ENCODE measurements around the gene HS3ST6. TPM values are rescaled to one million over a fixed set of nuclear protein-coding genes. Genes with fewer than 3 reads are reported as not detected.
"Not testable (repeated sequence)": the region's sequence is repeated elsewhere in the genome, so short reads cannot be mapped to it uniquely, and the experiment has no call there.

The HS3ST6 gene
- total RNA-seq, 4 donors from 2014 or later, result not detected

GRCh38 chr16:1958715-1959268 lies 40.6 kb upstream of the HS3ST6 start:
- peaks cover 0 to 27% (median 19%) of the 10 kb centered on the region in 4 donors for H3K4me1 ChIP-seq
- H3K27me3 ChIP-seq, result no peaks in the 10 kb centered on the region
- peak overlapping the region in 3 of 4 donors; percentile 20 to 89 (median 84) for H3K27ac ChIP-seq
- DNase-seq, result no peak
- H3K4me3 ChIP-seq, result peak overlapping the region; percentile 79 to 86 (median 80)
- no peaks in the 10 kb centered on the region for H3K9me3 ChIP-seq
- peaks cover 0 to 25% (median 0%) of the 10 kb centered on the region in 3 donors for H3K36me3 ChIP-seq
- TF ChIP-seq POLR2A (IDR thresholded peaks at IDR 0.05), result no peak
- TF ChIP-seq, protein P1, sequence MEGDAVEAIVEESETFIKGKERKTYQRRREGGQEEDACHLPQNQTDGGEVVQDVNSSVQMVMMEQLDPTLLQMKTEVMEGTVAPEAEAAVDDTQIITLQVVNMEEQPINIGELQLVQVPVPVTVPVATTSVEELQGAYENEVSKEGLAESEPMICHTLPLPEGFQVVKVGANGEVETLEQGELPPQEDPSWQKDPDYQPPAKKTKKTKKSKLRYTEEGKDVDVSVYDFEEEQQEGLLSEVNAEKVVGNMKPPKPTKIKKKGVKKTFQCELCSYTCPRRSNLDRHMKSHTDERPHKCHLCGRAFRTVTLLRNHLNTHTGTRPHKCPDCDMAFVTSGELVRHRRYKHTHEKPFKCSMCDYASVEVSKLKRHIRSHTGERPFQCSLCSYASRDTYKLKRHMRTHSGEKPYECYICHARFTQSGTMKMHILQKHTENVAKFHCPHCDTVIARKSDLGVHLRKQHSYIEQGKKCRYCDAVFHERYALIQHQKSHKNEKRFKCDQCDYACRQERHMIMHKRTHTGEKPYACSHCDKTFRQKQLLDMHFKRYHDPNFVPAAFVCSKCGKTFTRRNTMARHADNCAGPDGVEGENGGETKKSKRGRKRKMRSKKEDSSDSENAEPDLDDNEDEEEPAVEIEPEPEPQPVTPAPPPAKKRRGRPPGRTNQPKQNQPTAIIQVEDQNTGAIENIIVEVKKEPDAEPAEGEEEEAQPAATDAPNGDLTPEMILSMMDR (IDR thresholded peaks at IDR 0.05), result no peak

DNA sequence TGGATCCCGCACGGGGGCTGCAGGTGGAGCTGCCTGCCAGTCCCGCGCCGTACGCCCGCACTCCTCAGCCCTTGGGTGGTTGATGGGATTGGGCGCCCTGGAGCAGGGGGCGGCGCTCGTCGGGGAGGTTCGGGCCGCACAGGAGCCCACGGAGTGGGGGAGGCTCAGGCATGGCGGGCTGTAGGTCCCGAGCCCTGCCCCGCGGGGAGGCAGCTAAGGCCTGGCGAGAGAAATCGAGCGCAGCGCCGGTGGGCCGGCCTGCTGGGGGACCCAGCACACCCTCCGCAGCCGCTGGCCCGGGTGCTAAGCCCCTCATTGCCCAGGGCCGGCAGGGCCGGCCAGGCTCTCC lies 39.9 kb upstream of the HS3ST6 start:
- H3K27me3 ChIP-seq, DNase-seq, H3K27ac ChIP-seq, H3K4me3 ChIP-seq, H3K9me3 ChIP-seq: not testable (repeated sequence)
- peaks cover 0 to 27% (median 18%) of the 10 kb centered on the region in 4 donors for H3K4me1 ChIP-seq
- H3K36me3 ChIP-seq, result peaks cover 0 to 24% (median 0%) of the 10 kb centered on the region in 3 donors

- H3K27ac ChIP-seq, H3K4me3 ChIP-seq, H3K9me3 ChIP-seq, DNase-seq, H3K27me3 ChIP-seq: not testable (repeated sequence)
- H3K4me1 ChIP-seq, result peaks cover 0 to 22% (median 16%) of the 10 kb centered on the region in 4 donors
- H3K36me3 ChIP-seq, result peaks cover 0 to 19% (median 0%) of the 10 kb centered on the region in 3 donors
These were observed 39.4 kb upstream of the HS3ST6 start for GRCh38 chr16:1957434-1958142.

DNA sequence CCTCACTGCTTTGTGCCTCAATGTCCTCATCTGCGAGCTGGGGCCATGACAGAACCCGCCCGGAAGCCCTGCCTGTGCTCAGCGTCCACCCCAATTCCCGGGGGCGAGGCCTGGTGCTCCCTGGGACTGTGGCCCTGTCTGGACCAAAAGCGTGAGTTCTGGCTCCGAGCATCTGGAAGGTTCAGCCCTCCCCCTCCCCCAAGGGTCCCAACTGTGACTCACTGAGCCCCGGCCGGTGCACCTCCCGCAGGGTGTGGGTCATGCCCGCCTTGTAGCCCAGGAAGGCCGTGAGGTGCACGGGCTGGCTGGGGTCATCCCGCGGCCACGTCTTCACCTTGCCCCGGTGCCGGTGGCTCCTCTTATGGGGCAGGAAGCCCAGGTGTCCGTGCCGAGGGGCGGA lies 35.5 kb upstream of the HS3ST6 start:
- Histone ChIP-seq H3K4me1 (peaks cover 0 to under 1% (median under 1%) of the 10 kb centered on the region in 4 donors), H3K9me3 (no peaks in the 10 kb centered on the region), H3K36me3 (no peaks in the 10 kb centered on the region), H3K4me3 (no peak overlapping the region), H3K27me3 (no peaks in the 10 kb centered on the region), H3K27ac (no peak overlapping the region)
- DNase-seq, result no peak
- no peak for TF ChIP-seq POLR2A (IDR thresholded peaks at IDR 0.05)
- TF ChIP-seq, protein P1 (IDR thresholded peaks at IDR 0.05), result no peak

DNA sequence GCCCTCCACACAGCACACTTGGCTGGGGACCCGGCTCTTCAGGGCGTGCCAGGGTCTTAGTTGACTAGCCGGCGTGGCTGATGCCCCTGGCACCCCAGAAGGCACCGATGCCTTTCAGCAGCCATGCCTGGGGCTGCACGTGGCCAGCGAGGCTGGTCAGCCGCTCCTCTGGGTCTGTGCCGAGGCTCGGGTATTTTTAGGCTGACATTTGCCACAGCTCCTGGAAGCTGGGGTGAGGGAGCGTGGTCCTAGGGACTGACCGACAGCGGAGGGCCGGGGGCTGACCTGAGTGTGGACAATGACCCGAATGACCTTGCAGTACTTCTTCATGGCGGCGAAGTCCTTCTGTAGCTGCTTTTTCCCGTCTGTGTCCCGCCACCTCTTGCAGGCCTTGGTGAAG lies 32.3 kb upstream of the HS3ST6 start:
- H3K27ac ChIP-seq, result no peak overlapping the region
- H3K4me1 ChIP-seq, result no peaks in the 10 kb centered on the region
- H3K27me3 ChIP-seq, result no peaks in the 10 kb centered on the region
- no peak overlapping the region for H3K4me3 ChIP-seq
- no peaks in the 10 kb centered on the region for H3K9me3 ChIP-seq
- TF ChIP-seq, protein P1 (IDR thresholded peaks at IDR 0.05), result no peak
- H3K36me3 ChIP-seq, result no peaks in the 10 kb centered on the region
- no peak for DNase-seq

DNA sequence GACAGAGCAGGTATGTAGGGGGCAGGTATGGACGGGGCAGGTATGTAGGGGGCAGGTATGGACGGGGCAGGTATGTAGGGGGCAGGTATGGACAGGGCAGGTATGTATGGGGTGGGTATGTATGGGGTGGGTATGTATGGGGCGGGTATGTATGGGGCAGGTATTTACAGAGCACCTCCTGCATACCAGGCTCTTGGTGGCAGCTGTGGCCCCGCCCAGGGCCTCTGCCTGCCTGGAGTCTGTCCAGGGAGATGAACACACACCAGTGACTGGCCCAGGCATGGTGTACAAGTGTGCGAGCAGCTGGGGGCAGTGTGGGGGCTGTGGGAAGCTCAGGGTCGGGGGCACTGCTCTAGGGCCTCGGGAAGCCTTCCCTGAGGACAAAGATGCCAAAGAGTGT lies 31.8 kb upstream of the HS3ST6 start:
- Histone ChIP-seq H3K36me3 (no peaks in the 10 kb centered on the region), H3K27me3 (no peaks in the 10 kb centered on the region), H3K27ac (no peak overlapping the region), H3K4me3 (no peak overlapping the region), H3K4me1 (no peaks in the 10 kb centered on the region), H3K9me3 (no peaks in the 10 kb centered on the region)
- no peak for TF ChIP-seq POLR2A (IDR thresholded peaks at IDR 0.05)
- TF ChIP-seq, protein P1 (IDR thresholded peaks at IDR 0.05), result no peak
- DNase-seq, result no peak

Measured in Peyer's patch (tissue), 4 donors.